Medulla oblongata (tissue), 1 donor: ENCODE results near the gene SCNM1.
"Not testable (repeated sequence)": the region's sequence is repeated elsewhere in the genome, so short reads cannot be mapped to it uniquely, and the experiment has no call there.

Experiments
- DNase-seq: peaks from one replicate; pipeline ENCODE4 v3.0.0-alpha.2; 2015; ENCODE audit errors: extremely low spot score

Gene SCNM1

GRCh38 chr1:151193304-151193703 is 27.4 kb downstream of the SCNM1 start:
- no peak for DNase-seq

- DNase-seq, result no peak
These were observed 27.9 kb downstream of the SCNM1 start for GRCh38 chr1:151193856-151194255.

DNA sequence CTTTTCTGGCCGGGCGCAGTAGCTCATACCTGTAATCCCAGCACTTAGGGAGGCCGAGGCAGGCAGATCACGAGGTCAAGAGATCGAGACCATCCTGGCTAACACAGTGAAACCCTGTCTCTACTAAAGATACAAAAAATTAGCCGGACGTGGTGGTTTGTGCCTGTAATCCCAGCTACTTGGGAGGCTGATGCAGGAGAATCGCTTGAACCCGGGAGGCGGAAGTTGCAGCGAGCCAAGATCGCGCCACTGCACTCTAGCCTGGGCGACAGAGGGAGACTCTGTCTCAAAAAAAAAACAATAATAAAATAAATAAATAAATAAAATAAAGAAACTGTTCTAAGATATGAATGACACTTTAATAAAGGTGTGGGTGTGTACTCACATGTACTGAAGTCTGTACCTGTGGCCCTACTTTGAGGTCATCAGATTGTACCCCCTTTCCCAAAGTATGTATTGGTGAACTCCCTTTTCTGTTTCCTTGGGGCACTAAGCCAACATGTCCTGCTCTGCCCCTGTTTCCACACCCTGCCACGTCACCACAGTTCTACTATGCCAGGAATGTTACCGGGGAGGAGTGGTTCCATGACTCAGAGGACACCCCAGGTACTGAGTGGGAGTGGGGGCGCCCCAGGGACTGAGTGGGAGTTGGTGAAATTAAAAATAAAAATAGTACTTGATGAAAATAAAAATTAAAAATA is 29.1 kb downstream of the SCNM1 start:
- DNase-seq, result not testable (repeated sequence)

- DNase-seq, result peak; percentile 93
These were observed 30.4 kb downstream of the SCNM1 start for GRCh38 chr1:151196292-151196800.

DNA sequence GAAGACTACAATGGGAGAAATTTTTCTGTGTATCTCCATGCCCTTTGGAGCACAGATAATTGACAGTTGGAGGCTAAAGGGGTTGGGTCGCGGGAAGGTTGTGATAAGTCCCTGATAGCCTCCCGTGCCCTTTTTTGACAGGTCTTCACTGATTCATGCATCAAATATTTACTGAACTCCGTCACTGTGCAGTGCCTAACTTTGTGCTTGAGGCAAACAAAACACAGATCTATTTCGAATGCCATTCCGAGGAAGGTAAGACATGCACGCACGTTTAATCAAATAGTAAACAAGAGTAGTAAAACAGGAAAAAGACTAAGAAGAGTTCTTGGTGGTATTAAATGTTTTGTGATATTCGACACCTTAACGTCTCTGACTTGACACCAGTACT is 31.9 kb downstream of the SCNM1 start:
- no peak for DNase-seq

DNA sequence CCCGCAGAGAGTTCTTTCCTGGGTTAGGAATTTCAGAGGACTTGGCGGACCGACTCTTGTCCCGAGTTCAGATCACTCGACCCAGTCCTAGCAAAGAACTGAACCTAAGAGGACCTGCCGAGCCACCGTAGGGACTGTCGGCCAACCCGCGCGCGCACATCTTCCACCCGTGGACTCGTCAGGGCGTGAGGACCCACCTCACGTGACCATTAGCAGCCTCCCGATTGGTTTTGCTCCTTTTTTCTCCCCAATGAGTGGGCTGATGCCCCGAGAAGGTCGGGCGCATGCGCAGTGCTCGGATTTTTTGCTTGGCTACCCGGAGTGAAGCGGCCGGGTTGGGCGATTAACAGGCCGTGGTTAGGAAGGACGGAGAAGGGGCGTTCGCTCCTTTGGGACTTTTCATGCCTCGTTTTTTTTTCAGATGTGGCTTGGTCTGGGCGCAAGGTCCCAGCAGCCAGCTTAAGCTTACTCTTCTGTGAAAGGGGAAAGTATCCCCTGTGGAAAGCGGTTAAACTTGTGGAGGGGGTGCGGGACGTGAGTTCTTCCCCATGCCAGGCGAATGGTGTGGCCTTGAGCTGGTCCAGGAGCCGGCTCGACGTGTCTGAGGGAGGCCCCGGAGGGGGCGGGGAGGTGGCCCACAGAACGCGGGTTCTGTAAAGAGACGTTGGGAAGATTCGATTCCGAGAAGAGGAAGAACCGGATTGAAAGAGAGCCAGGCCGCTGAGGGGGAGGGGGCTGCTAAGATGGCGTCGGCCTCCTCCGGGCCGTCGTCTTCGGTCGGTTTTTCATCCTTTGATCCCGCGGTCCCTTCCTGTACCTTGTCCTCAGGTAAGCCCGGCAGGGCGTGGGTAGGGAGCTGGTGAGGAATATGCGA is 32.5 kb downstream of the SCNM1 start, which contains the start of gene PIP5K1A:
Gene PIP5K1A (plus strand): TSS at position 299 of the 874 bp plus-strand sequence. CDS start 445 bp downstream, at position 744.
- peak; percentile 99 for DNase-seq

DNA sequence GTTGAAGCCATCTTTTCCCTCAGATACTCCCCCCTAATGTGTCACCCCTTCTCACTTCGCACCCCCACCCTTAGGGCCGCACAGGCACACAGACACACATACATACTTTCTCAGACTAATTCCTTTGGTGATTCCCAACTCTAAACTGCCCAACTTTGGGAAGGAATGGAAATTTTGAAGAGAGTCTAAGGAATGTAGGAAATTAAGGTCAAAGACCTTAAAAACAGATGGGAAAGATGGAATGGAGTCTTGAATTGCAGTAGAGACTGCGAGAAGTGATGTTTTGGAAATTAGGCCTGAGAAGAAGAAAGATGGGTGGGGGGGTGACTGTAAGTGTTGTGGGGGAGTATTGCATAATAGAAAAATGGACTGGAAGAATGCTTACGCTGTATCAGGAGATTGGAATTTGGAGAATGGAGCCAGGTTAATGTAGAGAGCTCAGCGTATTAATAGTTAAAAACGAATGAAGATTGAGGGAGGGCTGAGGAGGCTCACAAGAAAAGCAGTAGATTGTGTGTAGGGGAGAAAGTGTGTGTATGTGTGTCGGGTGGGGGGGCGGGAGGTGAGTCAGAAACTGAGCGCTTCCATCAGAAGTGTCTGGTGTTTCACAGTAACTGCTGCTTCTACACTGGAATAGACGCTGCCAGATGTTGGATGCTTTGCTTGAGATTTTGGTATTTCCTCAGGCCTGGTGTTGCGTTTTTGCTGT is 34.1 kb downstream of the SCNM1 start:
- no peak for DNase-seq

DNA sequence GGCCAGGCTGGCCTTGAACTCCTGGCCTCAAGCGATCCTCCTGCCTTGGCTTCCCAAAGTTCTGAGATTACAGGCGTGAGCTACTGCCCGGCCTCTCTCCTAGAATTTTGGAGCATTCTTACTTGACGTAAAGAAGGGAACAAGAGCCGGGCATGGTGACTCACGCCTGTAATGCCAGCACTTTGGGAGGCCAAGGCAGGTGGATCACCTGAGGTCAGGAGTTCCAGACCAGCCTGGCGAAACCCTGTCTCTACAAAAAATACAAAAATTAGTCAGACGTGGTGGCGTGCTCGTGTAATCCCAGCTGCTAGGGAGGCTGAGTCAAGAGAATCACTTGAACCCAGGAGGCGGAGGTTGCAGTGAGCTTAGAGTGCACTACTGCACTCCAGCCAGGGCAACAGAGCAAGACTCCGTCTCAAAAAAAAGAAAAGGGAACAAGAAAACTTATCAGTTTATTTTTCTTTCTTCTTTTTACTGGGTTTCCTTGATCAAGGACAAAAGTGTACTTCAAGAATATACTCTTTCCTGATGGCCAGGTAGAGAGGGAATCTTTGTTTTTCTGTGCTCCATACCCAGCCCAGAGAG is 39.5 kb downstream of the SCNM1 start:
- DNase-seq, result not testable (repeated sequence)

DNA sequence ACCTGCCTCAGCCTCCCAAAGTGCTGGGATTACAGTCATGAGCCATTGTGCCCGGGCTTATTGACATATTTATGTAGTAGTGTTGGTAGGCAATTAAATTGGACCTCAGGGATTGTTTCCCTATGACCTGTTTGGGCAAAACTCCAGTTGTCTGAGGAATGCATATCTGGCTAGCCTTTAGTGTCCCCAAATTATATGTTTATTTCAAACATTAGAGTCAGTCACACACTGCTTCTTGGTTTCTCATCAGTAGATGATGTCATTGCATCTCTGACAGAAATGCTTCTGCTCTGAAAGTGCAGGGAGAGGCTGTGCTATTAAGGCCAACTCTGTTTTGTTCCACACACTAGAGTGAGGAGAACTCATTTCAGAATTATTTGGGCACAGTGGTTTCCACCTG is 44.9 kb downstream of the SCNM1 start:
- DNase-seq, result no peak

GRCh38 chr1:151211972-151212705 is 46.2 kb downstream of the SCNM1 start:
- DNase-seq, result no peak

DNA sequence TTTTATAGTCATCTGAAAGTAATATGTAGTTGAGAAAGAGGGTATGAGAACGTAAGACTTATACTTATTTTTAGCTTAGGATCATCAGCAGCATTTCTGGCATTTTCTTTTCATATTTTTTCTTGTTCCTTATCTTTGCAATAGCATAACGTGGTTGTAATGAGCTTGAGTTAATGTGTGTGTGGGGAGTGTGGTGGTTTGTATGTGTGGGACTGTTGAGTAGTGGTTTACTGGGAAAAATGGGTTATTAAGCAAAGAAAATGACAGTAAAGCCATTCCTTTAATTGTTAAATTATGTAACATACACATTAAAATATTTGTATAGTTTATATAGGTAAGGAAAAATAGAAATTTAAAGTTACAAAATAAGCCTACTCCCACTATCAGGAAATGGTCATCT is 47.6 kb downstream of the SCNM1 start:
- no peak for DNase-seq
